ENCODE results near the gene LMNTD2.

Gene LMNTD2

GRCh38 chr11:595400-595799 is 34.9 kb upstream of the LMNTD2 start:
- TF ChIP-seq GATA2 (IDR thresholded peaks at IDR 0.05; ENCODE audit: low read depth, low read length) (no peak), GATA3 (IDR thresholded peaks at IDR 0.05; ENCODE audit: low read depth, low read length) (no peak)

GRCh38 chr11:593347-593746 is 32.8 kb upstream of the LMNTD2 start:
- TF ChIP-seq GATA2 (IDR thresholded peaks at IDR 0.05; ENCODE audit: low read depth, low read length) (no peak), GATA3 (IDR thresholded peaks at IDR 0.05; ENCODE audit: low read depth, low read length) (no peak)

GRCh38 chr11:592918-593317 is 32.4 kb upstream of the LMNTD2 start:
- TF ChIP-seq GATA3 (IDR thresholded peaks at IDR 0.05; ENCODE audit: low read depth, low read length) (no peak), GATA2 (IDR thresholded peaks at IDR 0.05; ENCODE audit: low read depth, low read length) (no peak)

- TF ChIP-seq GATA2 (IDR thresholded peaks at IDR 0.05; ENCODE audit: low read depth, low read length), result no peak
- no peak for TF ChIP-seq GATA3 (IDR thresholded peaks at IDR 0.05; ENCODE audit: low read depth, low read length)
Observed at GRCh38 chr11:592501-592900, 32.0 kb upstream of the LMNTD2 start.

- no peak for TF ChIP-seq GATA2 (IDR thresholded peaks at IDR 0.05; ENCODE audit: low read depth, low read length)
- no peak for TF ChIP-seq GATA3 (IDR thresholded peaks at IDR 0.05; ENCODE audit: low read depth, low read length)
Observed at GRCh38 chr11:590997-591396, 30.5 kb upstream of the LMNTD2 start.

- TF ChIP-seq GATA3 (IDR thresholded peaks at IDR 0.05; ENCODE audit: low read depth, low read length) (no peak), GATA2 (IDR thresholded peaks at IDR 0.05; ENCODE audit: low read depth, low read length) (no peak)
Observed at GRCh38 chr11:589798-590197, 29.3 kb upstream of the LMNTD2 start.

GRCh38 chr11:587978-588380 is 27.4 kb upstream of the LMNTD2 start:
- TF ChIP-seq GATA2 (IDR thresholded peaks at IDR 0.05; ENCODE audit: low read depth, low read length), result no peak

- no peak for TF ChIP-seq GATA2 (IDR thresholded peaks at IDR 0.05; ENCODE audit: low read depth, low read length)
- TF ChIP-seq GATA3 (IDR thresholded peaks at IDR 0.05; ENCODE audit: low read depth, low read length), result no peak
Observed at GRCh38 chr11:587546-587945, 27.0 kb upstream of the LMNTD2 start.

- TF ChIP-seq GATA3 (IDR thresholded peaks at IDR 0.05; ENCODE audit: low read depth, low read length) (no peak), GATA2 (IDR thresholded peaks at IDR 0.05; ENCODE audit: low read depth, low read length) (no peak)
Observed at GRCh38 chr11:586376-587316, 26.1 kb upstream of the LMNTD2 start.

- no peak for TF ChIP-seq GATA2 (IDR thresholded peaks at IDR 0.05; ENCODE audit: low read depth, low read length)
- TF ChIP-seq GATA3 (IDR thresholded peaks at IDR 0.05; ENCODE audit: low read depth, low read length), result no peak
Observed at GRCh38 chr11:584287-584686, 23.7 kb upstream of the LMNTD2 start.

- no peak for TF ChIP-seq GATA2 (IDR thresholded peaks at IDR 0.05; ENCODE audit: low read depth, low read length)
- no peak for TF ChIP-seq GATA3 (IDR thresholded peaks at IDR 0.05; ENCODE audit: low read depth, low read length)
Observed at GRCh38 chr11:581752-582151, 21.2 kb upstream of the LMNTD2 start.

GRCh38 chr11:581342-581741 is 20.8 kb upstream of the LMNTD2 start:
- TF ChIP-seq GATA3 (IDR thresholded peaks at IDR 0.05; ENCODE audit: low read depth, low read length), result no peak
- TF ChIP-seq GATA2 (IDR thresholded peaks at IDR 0.05; ENCODE audit: low read depth, low read length), result no peak

- TF ChIP-seq GATA3 (IDR thresholded peaks at IDR 0.05; ENCODE audit: low read depth, low read length) (no peak), GATA2 (IDR thresholded peaks at IDR 0.05; ENCODE audit: low read depth, low read length) (no peak)
Observed at GRCh38 chr11:579830-580601, 19.5 kb upstream of the LMNTD2 start.

GRCh38 chr11:578276-579035 is 17.9 kb upstream of the LMNTD2 start:
- TF ChIP-seq GATA2 (IDR thresholded peaks at IDR 0.05; ENCODE audit: low read depth, low read length), result no peak
- no peak for TF ChIP-seq GATA3 (IDR thresholded peaks at IDR 0.05; ENCODE audit: low read depth, low read length)
